Sigmoid colon (tissue), 4 donors: ENCODE measurements around the gene ZNF585A.

Experiments
- CTCF ChIP-seq, 4 experiments: fragments of 450-650 bp in 3 of 4; fragments of 200-600 bp in 1 of 4; IDR thresholded peaks; one replicate each; pipeline ENCODE4 v1.5.1; 2016 to 2019; ENCODE audit warnings: antibody characterized with exemption in 4 of 4, mild to moderate bottlenecking in 3 of 4, moderate library complexity in 2 of 4
- POLR2A ChIP-seq, 2 donors: fragments of 450-650 bp; IDR thresholded peaks; one replicate each; pipeline ENCODE4 v1.6.1; 2016; ENCODE audit warnings: antibody characterized with exemption in 2 of 2, mild to moderate bottlenecking in 2 of 2, moderate library complexity in 2 of 2
- POLR2AphosphoS5 ChIP-seq, 4 donors: sonication (generic); formaldehyde crosslinking; IDR thresholded peaks; one replicate each; pipeline ENCODE4 v1.6.1; 2017; ENCODE audit warnings: antibody characterized with exemption in 4 of 4

- TF ChIP-seq CTCF (IDR thresholded peaks at IDR 0.05) (no peak), POLR2AphosphoS5 (IDR thresholded peaks at IDR 0.05) (no peak), POLR2A (IDR thresholded peaks at IDR 0.05) (no peak)
Observed at GRCh38 chr19:37098570-37098969, 73.9 kb downstream of the ZNF585A start.
